HG02884 (cell line): ENCODE data around the gene HRH1.
"Not testable (repeated sequence)": the region's sequence is repeated elsewhere in the genome, so short reads cannot be mapped to it uniquely, and the experiment has no call there.

Experiments
- ATAC-seq: cut with Tn5 transposase; IDR thresholded peaks from one replicate; pipeline ENCODE4 v1.9.1; 2021; ENCODE audit warnings: mild to moderate bottlenecking, moderate library complexity; ENCODE audit not compliant: unreplicated experiment

HRH1 gene

GRCh38 chr3:11201251-11202019, 47.1 kb downstream of the HRH1 start:
- no peak for ATAC-seq

- ATAC-seq, result no peak
Observed at GRCh38 chr3:11203961-11204360, 49.7 kb downstream of the HRH1 start.

- no peak for ATAC-seq
Observed at GRCh38 chr3:11204697-11205348, 50.5 kb downstream of the HRH1 start.

- not testable (repeated sequence) for ATAC-seq
Observed at GRCh38 chr3:11205881-11206280, 51.6 kb downstream of the HRH1 start.

GRCh38 chr3:11206316-11206715, 52.0 kb downstream of the HRH1 start:
- ATAC-seq, result no peak

- ATAC-seq, result no peak
Observed at GRCh38 chr3:11206953-11207352, 52.7 kb downstream of the HRH1 start.

GRCh38 chr3:11211531-11212298, 57.4 kb downstream of the HRH1 start:
- no peak for ATAC-seq

- no peak for ATAC-seq
Observed at GRCh38 chr3:11212299-11212608, 58.0 kb downstream of the HRH1 start.

GRCh38 chr3:11212784-11213183, 58.5 kb downstream of the HRH1 start:
- ATAC-seq, result no peak

- ATAC-seq, result no peak
Observed at GRCh38 chr3:11213810-11214450, 59.6 kb downstream of the HRH1 start.

- ATAC-seq, result no peak
Observed at GRCh38 chr3:11214451-11214978, 60.2 kb downstream of the HRH1 start.

- not testable (repeated sequence) for ATAC-seq
Observed at GRCh38 chr3:11217370-11217769, 63.1 kb downstream of the HRH1 start.

GRCh38 chr3:11220230-11220629, 65.9 kb downstream of the HRH1 start:
- no peak for ATAC-seq

GRCh38 chr3:11221818-11222415, 67.6 kb downstream of the HRH1 start:
- ATAC-seq, result no peak

GRCh38 chr3:11224010-11224409, 69.7 kb downstream of the HRH1 start:
- ATAC-seq, result no peak

GRCh38 chr3:11224870-11225229, 70.6 kb downstream of the HRH1 start:
- no peak for ATAC-seq

GRCh38 chr3:11226042-11226370, 71.7 kb downstream of the HRH1 start:
- ATAC-seq, result no peak

GRCh38 chr3:11228041-11228440, 73.7 kb downstream of the HRH1 start:
- ATAC-seq, result no peak

GRCh38 chr3:11230125-11230524, 75.8 kb downstream of the HRH1 start:
- ATAC-seq, result no peak

- no peak for ATAC-seq
Observed at GRCh38 chr3:11230832-11231231, 76.5 kb downstream of the HRH1 start.

GRCh38 chr3:11235385-11235784, 81.1 kb downstream of the HRH1 start:
- ATAC-seq, result no peak
